K562 (cell line): Measurements from ENCODE around the gene MYLK4. TPM values are rescaled to one million over a fixed set of nuclear protein-coding genes. Genes with fewer than 3 reads are reported as not detected.
A peak's percentile ranks its signal among the peaks of the same experiment; 100 is the strongest.

ENCODE experiments used
- AFF4 ChIP-seq: sonication (generic); formaldehyde crosslinking; IDR thresholded peaks from 2 replicates; pipeline ENCODE4 v1.8.0; 2023; ENCODE audit warnings: mild to moderate bottlenecking, missing genetic modification reagents
- E2F8 ChIP-seq: fragments of 450-650 bp; IDR thresholded peaks from 2 replicates; pipeline ENCODE4 v1.7.1; 2018; ENCODE audit warnings: mild to moderate bottlenecking, low read depth; ENCODE audit not compliant: partially characterized antibody
- MLLT1 ChIP-seq, 2 experiments: fragments of 450-650 bp; IDR thresholded peaks; 2 replicates each; pipeline ENCODE4 v1.6.1; 2016
- TAF7 ChIP-seq: fragments of 450-650 bp; IDR thresholded peaks from 2 replicates; pipeline ENCODE4 v1.6.1; 2016; ENCODE audit warnings: missing genetic modification characterization, missing compliant biosample characterization
- THRAP3 ChIP-seq: fragments of 450-650 bp; IDR thresholded peaks from 2 replicates; pipeline ENCODE4 v1.6.1; 2016; ENCODE audit warnings: mild to moderate bottlenecking, inconsistent platforms, borderline replicate concordance
- ZNF407 ChIP-seq: fragments of 450-650 bp; IDR thresholded peaks from 2 replicates; pipeline ENCODE4 v1.6.1; 2016; ENCODE audit warnings: low read depth
- ZNF639 ChIP-seq, 2 experiments: fragments of 200-800 bp in 1 of 2; sonication (Bioruptor generic) in 1 of 2; sonication (generic) in 1 of 2; formaldehyde crosslinking in 1 of 2; IDR thresholded peaks in 1 of 2; conservative IDR thresholded peaks in 1 of 2; 2 replicates each; pipeline versions ENCODE4 v1.5.0 to v1.6.1; 2016 to 2020; ENCODE audit warnings: missing compliant biosample characterization in 1 of 2, missing genetic modification characterization in 1 of 2, missing genetic modification reagents in 1 of 2
- polyA plus RNA-seq, 8 experiments: library from polyadenylated mRNA; depleted of rRNA in 4 of 8; stranded (reverse) in 5 of 8; unstranded in 3 of 8; fragments of >200 nt; fragmentation: Nextera tagmentation in 2 of 8; fragmentation: Illumina TruSeq in 1 of 8; extraction: Ambion mirVana in 2 of 8; extraction: Trizol in 1 of 8; gene quantifications; 2 replicates each; pipeline versions ENCODE4 v1.2.1 to v1.2.3, GENCODE V29; 2011 to 2014; ENCODE audit warnings: inconsistent platforms in 1 of 8, missing spikeins in 1 of 8
- total RNA-seq, 7 experiments: library from RNA; depleted of rRNA in 6 of 7; stranded (reverse); fragments of >200 nt in 6 of 7; fragmentation: Illumina TruSeq in 2 of 7; extraction: Trizol in 2 of 7; gene quantifications; 2 replicates each; pipeline versions ENCODE4 v1.2.1 to v1.2.3, GENCODE V29; 2011 to 2021; ENCODE audit warnings: low replicate concordance in 1 of 7

MYLK4 gene
- total and polyA plus RNA-seq, 9 of the 15 experiments (the other 6 are each of a cell fraction or from before 2014, with no cell fraction given), result 0.01 to 0.15 (median 0.06) TPM

GRCh38 chr6:2684103-2684749 lies 66.5 kb downstream of the MYLK4 start (continued):
- TF ChIP-seq ZNF639 (CRISPR knock-in tag; conservative IDR thresholded peaks at IDR 0.05 in 1 of 2, IDR thresholded peaks at IDR 0.05 in 1 of 2) (0 out of 4 replicates have a peak, but pooled peaks of 1 of the 2 experiments have one; percentile 44), AFF4 (CRISPR knock-in tag) (no peak), MLLT1 (IDR thresholded peaks at IDR 0.05) (no peak), ZNF407 (no peak), THRAP3 (no peak), TAF7 (tag) (no peak), E2F8 (no peak)
